Tibial nerve (tissue), 4 donors: ENCODE measurements around the gene ATAT1. TPM values are rescaled to one million over a fixed set of nuclear protein-coding genes. Genes with fewer than 3 reads are reported as not detected.

Experiments
- DNase-seq, 2 donors: peaks; one replicate each; pipeline ENCODE4 v3.0.0-alpha.2; 2019; ENCODE audit warnings: low spot score in 2 of 2
- H3K27ac ChIP-seq, 4 donors: fragments of 200-600 bp; sonication (generic) in 3 of 4; one replicate each; pipeline ENCODE4 v1.5.1; 2017 to 2019; ENCODE audit warnings: mild to moderate bottlenecking in 1 of 4
- H3K27me3 ChIP-seq, 2 donors: fragments of 200-600 bp; sonication (generic) in 1 of 2; one replicate each; pipeline versions ENCODE4 v1.5.1 to v1.6.0; 2017 to 2019
- H3K36me3 ChIP-seq, 3 donors: fragments of 200-600 bp; sonication (generic); one replicate each; pipeline ENCODE4 v1.5.1; 2018 to 2019
- H3K4me1 ChIP-seq, 4 donors: fragments of 200-600 bp; sonication (generic) in 3 of 4; one replicate each; pipeline ENCODE4 v1.5.1; 2017 to 2019
- H3K4me3 ChIP-seq, 4 donors: fragments of 200-600 bp; sonication (generic) in 3 of 4; one replicate each; pipeline ENCODE4 v1.5.1; 2017 to 2019; ENCODE audit warnings: mild to moderate bottlenecking in 1 of 4, moderate library complexity in 1 of 4
- H3K9me3 ChIP-seq, 4 donors: fragments of 200-600 bp; sonication (generic) in 3 of 4; one replicate each; pipeline ENCODE4 v1.5.1; 2017 to 2019
- CTCF ChIP-seq, 5 experiments: fragments of 200-600 bp in 3 of 5; fragments of 450-650 bp in 2 of 5; sonication (generic) in 3 of 5; IDR thresholded peaks; one replicate each; pipeline ENCODE4 v1.5.1; 2016 to 2019; ENCODE audit warnings: antibody characterized with exemption in 5 of 5, mild to moderate bottlenecking in 3 of 5, moderate library complexity in 2 of 5
- EP300 ChIP-seq, 2 donors: sonication (generic); formaldehyde crosslinking; IDR thresholded peaks; one replicate each; pipeline ENCODE4 v1.6.1; 2017; ENCODE audit warnings: antibody characterized with exemption in 2 of 2, mild to moderate bottlenecking in 1 of 2
- POLR2A ChIP-seq, 2 donors: fragments of 450-650 bp; IDR thresholded peaks; one replicate each; pipeline ENCODE4 v1.6.1; 2017; ENCODE audit warnings: antibody characterized with exemption in 2 of 2, mild to moderate bottlenecking in 2 of 2, moderate library complexity in 2 of 2
- WGBS, 2 donors: methylation state at CpG; one replicate each; pipeline ENCODE4 v1.1.5; 2018; 5-methylcytosine and 5-hydroxymethylcytosine counted together
- small RNA-seq: library from RNA; depleted of rRNA; stranded (forward); fragments of <200 nt; gene quantifications from one replicate; pipeline ENCODE3, GENCODE V24; 2016
- total RNA-seq, 4 donors: library from RNA; depleted of rRNA; stranded (reverse); fragments of >200 nt; gene quantifications; one replicate each; pipeline ENCODE4 v1.1.0, GENCODE V29; 2016

Gene ATAT1
- total RNA-seq, 4 donors from 2014 or later, result 5.5 to 18.0 (median 7.7) TPM

GRCh38 chr6:30690403-30691207 is 63.9 kb downstream of the ATAT1 start, which contains the start of gene NRM:
TSS of gene NRM (minus strand) at chr6:30690984. CDS start at chr6:30690974, 10 bp downstream.
- Histone ChIP-seq H3K4me3 (peak within 1 kb of the TSS; percentile 47 to 79 (median 68)), H3K27me3 (no peaks in the 10 kb centered on the region), H3K27ac (peak within 1 kb of the TSS; percentile 40 to 99 (median 86)), H3K36me3 (no peaks in the 10 kb centered on the region), H3K9me3 (no peaks in the 10 kb centered on the region), H3K4me1 (peaks cover 0 to 56% (median 32%) of the 10 kb centered on the region in 4 donors)
- WGBS, 2 donors, result 0 to 1% methylated on average over 31 of the region's 40 CpGs
- TF ChIP-seq EP300 (IDR thresholded peaks at IDR 0.05) (peak; percentile 50 to 61), CTCF (IDR thresholded peaks at IDR 0.05) (peak in 3 of 5 experiments; percentile 5 to 20 (median 9)), POLR2A (IDR thresholded peaks at IDR 0.05) (peak in 1 of 2 donors; percentile 49)
- DNase-seq, result peak; percentile 77 to 86

- WGBS, 2 donors, result 10 to 11% methylated on average over 8 of the region's 8 CpGs
- no peak for DNase-seq
- H3K4me1 ChIP-seq, result peaks cover 0 to 51% (median 29%) of the 10 kb centered on the region in 4 donors
- H3K27ac ChIP-seq, result peak overlapping the region; percentile 40 to 99 (median 86)
- TF ChIP-seq CTCF (IDR thresholded peaks at IDR 0.05) (no peak), POLR2A (IDR thresholded peaks at IDR 0.05) (no peak), EP300 (IDR thresholded peaks at IDR 0.05) (no peak)
- H3K27me3 ChIP-seq, result no peaks in the 10 kb centered on the region
- H3K4me3 ChIP-seq, result peak overlapping the region; percentile 47 to 79 (median 68)
- H3K9me3 ChIP-seq, result no peaks in the 10 kb centered on the region
- H3K36me3 ChIP-seq, result no peaks in the 10 kb centered on the region
These were observed 64.7 kb downstream of the ATAT1 start for GRCh38 chr6:30691208-30691847.

Small RNA genes within 50 kb of the gene (small RNA-seq; reads per million reads assigned to genes)
- gene MIR877, result 4.1 reads per million, percentile 81 among the genes with 10 or more reads in this experiment

Other genes starting within 250 kb of the ATAT1 start
- 100 to 1,000 TPM; 483 to 900 (median 631) TPM for gene HLA-E, start 137.4 kb upstream of the ATAT1 start, total RNA-seq
- 10 to 100 TPM; 38.1 to 45.2 (median 44.3) TPM for gene GNL1, start 70.4 kb upstream of the ATAT1 start, total RNA-seq
- 10 to 100 TPM in 1 of 4 donors, 1 to 10 TPM in 3; 8.0 to 10.3 (median 8.8) TPM for gene PRR3, start 69.6 kb upstream of the ATAT1 start, total RNA-seq
- gene ABCF1, start 55.4 kb upstream of the ATAT1 start, total RNA-seq, result 10 to 100 TPM; 31.4 to 64.5 (median 36.9) TPM
- 10 to 100 TPM; 29.4 to 48.6 (median 39.3) TPM for gene PPP1R10, start 9.6 kb upstream of the ATAT1 start, total RNA-seq
- gene MRPS18B, start 9.0 kb upstream of the ATAT1 start, total RNA-seq, result 10 to 100 TPM; 36.9 to 67.7 (median 50.3) TPM
- gene C6orf136, start 20.3 kb downstream of the ATAT1 start, total RNA-seq, result 10 to 100 TPM; 13.5 to 21.4 (median 20.7) TPM
- 10 to 100 TPM; 22.7 to 40.2 (median 29.2) TPM for gene DHX16, start 46.1 kb downstream of the ATAT1 start, total RNA-seq
- 10 to 100 TPM; 26.6 to 48.0 (median 35.5) TPM for gene PPP1R18, start 59.8 kb downstream of the ATAT1 start, total RNA-seq
- 10 to 100 TPM in 1 of 4 donors, 1 to 10 TPM in 3; 6.0 to 13.3 (median 6.9) TPM for gene NRM, start 64.1 kb downstream of the ATAT1 start, total RNA-seq
- 10 to 100 TPM; 21.3 to 36.0 (median 26.2) TPM for gene MDC1, start 90.4 kb downstream of the ATAT1 start, total RNA-seq
- 100 to 1,000 TPM; 152 to 218 (median 207) TPM for gene TUBB, start 93.5 kb downstream of the ATAT1 start, total RNA-seq
- 100 to 1,000 TPM in 1 of 4 donors, 10 to 100 TPM in 3; 83.1 to 157 (median 94.6) TPM for gene FLOT1, start 115.8 kb downstream of the ATAT1 start, total RNA-seq
- 10 to 100 TPM in 1 of 4 donors, 1 to 10 TPM in 3; 4.5 to 15.3 (median 8.0) TPM for gene IER3, start 117.7 kb downstream of the ATAT1 start, total RNA-seq